Breast epithelium (tissue), 4 donors: Measurements from ENCODE around the gene CBFA2T3. TPM values are rescaled to one million over a fixed set of nuclear protein-coding genes. Genes with fewer than 3 reads are reported as not detected.

Experiments used
- DNase-seq, 2 donors: peaks; one replicate each; pipeline ENCODE4 v3.0.0-alpha.2; 2019; ENCODE audit warnings: low spot score in 2 of 2
- H3K27ac ChIP-seq, 2 donors: fragments of 200-600 bp; sonication (generic) in 1 of 2; one replicate each; pipeline ENCODE4 v1.5.1; 2016 to 2019; ENCODE audit warnings: mild to moderate bottlenecking in 1 of 2
- H3K27me3 ChIP-seq, 2 donors: fragments of 200-600 bp; sonication (generic) in 1 of 2; one replicate each; pipeline versions ENCODE4 v1.5.1 to v1.6.0; 2017 to 2019; ENCODE audit warnings: control low read depth in 1 of 2, mild to moderate bottlenecking in 1 of 2
- H3K36me3 ChIP-seq: fragments of 200-600 bp; one replicate; pipeline ENCODE4 v1.5.1; 2019
- H3K4me1 ChIP-seq, 2 donors: fragments of 200-600 bp; sonication (generic); one replicate each; pipeline ENCODE4 v1.5.1; 2016 to 2019; ENCODE audit warnings: control low read depth in 1 of 2
- H3K4me3 ChIP-seq, 3 donors: fragments of 200-600 bp; sonication (generic); 1 replicate in 2 of 3; 2 replicates in 1 of 3; pipeline ENCODE4 v1.5.1; 2016 to 2019; ENCODE audit warnings: mild to moderate bottlenecking in 3 of 3, moderate library complexity in 2 of 3
- H3K9me3 ChIP-seq, 2 donors: fragments of 200-600 bp; sonication (generic) in 1 of 2; one replicate each; pipeline ENCODE4 v1.5.1; 2016 to 2019; ENCODE audit warnings: control low read depth in 1 of 2
- POLR2A ChIP-seq: fragments of 450-650 bp; IDR thresholded peaks from one replicate; pipeline ENCODE4 v1.6.1; 2016; ENCODE audit warnings: antibody characterized with exemption, mild to moderate bottlenecking, moderate library complexity
- POLR2AphosphoS5 ChIP-seq, 3 donors: sonication (generic); formaldehyde crosslinking; IDR thresholded peaks; one replicate each; pipeline ENCODE4 v1.6.1; 2017; ENCODE audit warnings: antibody characterized with exemption in 3 of 3
- intact Hi-C: fragments of 100-400 bp; cut with DNase I; formaldehyde crosslinking; loops from one replicate; pipeline ENCODE4 v1.15.1; 2023; ENCODE audit warnings: low total_unique reads
- total RNA-seq, 3 donors: library from RNA; depleted of rRNA; stranded (reverse); fragments of >200 nt; gene quantifications; one replicate each; pipeline ENCODE4 v1.1.0, GENCODE V29; 2016
- TF ChIP-seq, protein P1 (sequence below), 3 donors: fragments of 450-650 bp; IDR thresholded peaks; one replicate each; pipeline ENCODE4 v1.5.1; 2016 to 2017; ENCODE audit warnings: antibody characterized with exemption in 3 of 3, mild to moderate bottlenecking in 3 of 3, moderate library complexity in 3 of 3

CBFA2T3 gene
- total RNA-seq, 3 donors from 2014 or later = 0.64 to 2.3 (median 0.88) TPM

DNA sequence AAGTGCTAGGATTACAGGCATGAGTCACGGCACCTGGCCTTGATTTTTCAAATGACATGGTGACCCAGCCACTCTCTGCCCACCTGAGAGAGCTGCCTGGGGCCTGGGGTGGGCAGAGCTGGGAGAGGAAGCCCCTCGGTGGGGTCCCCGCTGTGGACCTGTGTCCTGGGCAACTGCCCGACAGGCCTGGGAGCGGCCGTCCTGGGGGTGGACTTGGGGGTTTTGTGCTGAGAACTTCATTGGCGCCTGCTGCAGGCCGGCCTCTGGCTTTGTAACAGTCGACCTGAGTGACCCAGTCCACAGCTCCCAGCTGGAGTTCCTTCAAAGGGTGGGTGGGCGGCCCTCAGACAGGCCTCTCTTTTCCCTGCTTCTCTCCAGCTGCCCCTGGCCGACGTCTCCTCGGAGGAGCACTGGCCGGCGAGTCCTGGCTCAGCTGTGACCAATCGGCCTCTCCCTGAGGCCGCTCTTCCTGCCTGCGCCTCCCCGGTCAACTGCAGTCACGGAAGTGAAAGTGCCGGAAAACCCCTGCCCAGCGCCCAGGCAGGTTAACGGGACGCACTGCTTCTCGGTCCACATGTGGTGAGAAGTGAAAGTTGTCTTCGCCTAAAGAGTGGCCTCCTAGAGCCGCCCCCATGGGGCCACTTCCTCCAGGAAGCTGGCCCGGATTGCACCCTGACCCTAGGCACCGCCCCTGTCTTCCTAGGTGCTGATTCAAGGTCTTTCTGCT lies 5.5 kb downstream of the CBFA2T3 start:
- no peak overlapping the region for H3K27ac ChIP-seq
- no peaks in the 10 kb centered on the region for H3K36me3 ChIP-seq
- DNase-seq = no peak
- peaks cover 0 to 93% of the 10 kb centered on the region in 2 donors for H3K27me3 ChIP-seq
- no peaks in the 10 kb centered on the region for H3K4me1 ChIP-seq
- H3K9me3 ChIP-seq = no peaks in the 10 kb centered on the region
- H3K4me3 ChIP-seq = peak overlapping the region in 1 of 3 donors; percentile 15
- intact Hi-C loops = no loop called here
- TF ChIP-seq, protein P1, sequence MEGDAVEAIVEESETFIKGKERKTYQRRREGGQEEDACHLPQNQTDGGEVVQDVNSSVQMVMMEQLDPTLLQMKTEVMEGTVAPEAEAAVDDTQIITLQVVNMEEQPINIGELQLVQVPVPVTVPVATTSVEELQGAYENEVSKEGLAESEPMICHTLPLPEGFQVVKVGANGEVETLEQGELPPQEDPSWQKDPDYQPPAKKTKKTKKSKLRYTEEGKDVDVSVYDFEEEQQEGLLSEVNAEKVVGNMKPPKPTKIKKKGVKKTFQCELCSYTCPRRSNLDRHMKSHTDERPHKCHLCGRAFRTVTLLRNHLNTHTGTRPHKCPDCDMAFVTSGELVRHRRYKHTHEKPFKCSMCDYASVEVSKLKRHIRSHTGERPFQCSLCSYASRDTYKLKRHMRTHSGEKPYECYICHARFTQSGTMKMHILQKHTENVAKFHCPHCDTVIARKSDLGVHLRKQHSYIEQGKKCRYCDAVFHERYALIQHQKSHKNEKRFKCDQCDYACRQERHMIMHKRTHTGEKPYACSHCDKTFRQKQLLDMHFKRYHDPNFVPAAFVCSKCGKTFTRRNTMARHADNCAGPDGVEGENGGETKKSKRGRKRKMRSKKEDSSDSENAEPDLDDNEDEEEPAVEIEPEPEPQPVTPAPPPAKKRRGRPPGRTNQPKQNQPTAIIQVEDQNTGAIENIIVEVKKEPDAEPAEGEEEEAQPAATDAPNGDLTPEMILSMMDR (IDR thresholded peaks at IDR 0.05) = no peak
- no peak for TF ChIP-seq POLR2AphosphoS5 (IDR thresholded peaks at IDR 0.05)
- no peak for TF ChIP-seq POLR2A

DNA sequence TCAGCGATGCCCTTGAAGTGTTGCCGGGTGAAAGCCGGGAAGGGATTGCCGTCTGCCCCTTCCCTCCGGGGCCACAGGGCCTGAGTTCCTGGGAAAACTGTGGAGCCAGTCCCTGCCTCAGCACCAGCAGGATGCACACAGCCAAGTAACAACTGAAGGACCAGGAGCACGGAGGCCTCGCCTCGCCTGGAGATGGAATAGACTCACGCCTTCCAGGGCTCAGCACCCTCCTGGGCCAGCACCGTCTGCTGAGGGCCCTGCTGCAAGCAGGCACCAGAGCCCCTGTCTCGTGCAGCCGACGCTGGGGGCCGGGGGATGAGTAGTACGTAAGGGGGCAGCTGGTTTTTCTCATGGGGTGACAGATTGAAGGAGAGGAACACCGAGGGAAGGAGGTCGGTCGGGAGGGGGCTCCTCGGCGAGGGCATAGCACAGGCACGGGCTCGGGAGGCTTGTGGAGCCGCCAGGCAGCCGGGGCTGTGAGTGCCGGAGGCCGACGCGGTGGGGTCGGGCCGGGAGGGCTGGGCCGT lies 6.4 kb downstream of the CBFA2T3 start:
- H3K9me3 ChIP-seq = no peaks in the 10 kb centered on the region
- no peaks in the 10 kb centered on the region for H3K36me3 ChIP-seq
- DNase-seq = no peak
- TF ChIP-seq POLR2A = no peak
- TF ChIP-seq, protein P1 (IDR thresholded peaks at IDR 0.05) = no peak
- no peak for TF ChIP-seq POLR2AphosphoS5 (IDR thresholded peaks at IDR 0.05)
- H3K4me1 ChIP-seq = no peaks in the 10 kb centered on the region
- intact Hi-C loops = no loop called here
- peaks cover 0 to 91% of the 10 kb centered on the region in 2 donors for H3K27me3 ChIP-seq
- H3K27ac ChIP-seq = no peak overlapping the region
- H3K4me3 ChIP-seq = no peak overlapping the region

DNA sequence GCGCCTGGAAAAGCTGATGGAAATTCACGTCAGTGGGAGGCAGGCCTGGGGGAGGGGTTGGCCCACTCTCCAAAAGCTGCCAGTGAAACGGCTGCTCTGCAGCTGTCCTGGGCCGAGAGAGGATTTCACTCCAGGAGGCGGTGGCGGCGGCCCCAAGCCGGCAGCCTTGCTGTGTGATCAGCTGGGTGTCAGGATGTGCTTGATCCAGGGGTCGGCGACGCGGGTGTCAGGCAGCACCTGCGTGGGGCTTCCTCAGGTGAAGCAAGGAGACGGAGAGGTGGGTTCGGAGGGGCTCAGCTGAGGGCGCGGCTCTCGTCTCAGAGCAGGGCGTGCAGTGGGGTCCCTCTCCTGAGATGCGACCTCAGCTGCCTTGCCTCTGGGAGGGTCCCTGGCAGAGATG lies 7.0 kb downstream of the CBFA2T3 start:
- intact Hi-C loops = no loop called here
- Histone ChIP-seq H3K9me3 (no peaks in the 10 kb centered on the region), H3K27me3 (peaks cover 0 to 87% of the 10 kb centered on the region in 2 donors), H3K4me1 (no peaks in the 10 kb centered on the region), H3K4me3 (no peak overlapping the region), H3K27ac (no peak overlapping the region), H3K36me3 (no peaks in the 10 kb centered on the region)
- DNase-seq = no peak
- TF ChIP-seq, protein P1 (IDR thresholded peaks at IDR 0.05) = no peak
- TF ChIP-seq POLR2AphosphoS5 (IDR thresholded peaks at IDR 0.05) (no peak), POLR2A (no peak)

DNA sequence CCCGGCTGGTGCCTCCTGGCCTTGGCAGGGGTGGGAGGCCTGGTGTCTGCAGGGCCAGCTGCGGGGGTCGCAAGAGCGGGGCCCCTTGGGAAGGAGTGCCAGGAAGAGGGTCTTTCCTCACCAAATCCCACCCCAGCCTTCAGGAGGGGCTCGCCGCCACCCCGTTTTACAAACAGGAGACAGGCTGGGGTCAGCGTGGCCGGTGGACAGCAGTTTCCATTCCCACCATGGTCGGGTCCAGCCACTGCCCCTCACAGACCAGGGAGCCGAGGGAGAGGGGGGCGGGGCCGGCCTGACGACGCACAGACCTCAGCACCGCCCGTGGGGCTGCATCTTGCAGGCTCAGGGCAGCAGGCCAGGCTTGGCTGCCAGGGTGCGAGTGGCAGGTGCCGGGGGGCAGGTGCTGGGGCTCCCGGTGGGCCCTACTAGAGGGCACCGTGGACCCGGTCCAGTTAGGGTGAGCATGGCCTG lies 7.6 kb downstream of the CBFA2T3 start:
- no peak for DNase-seq
- H3K27me3 ChIP-seq = peaks cover 0 to 81% of the 10 kb centered on the region in 2 donors

DNA sequence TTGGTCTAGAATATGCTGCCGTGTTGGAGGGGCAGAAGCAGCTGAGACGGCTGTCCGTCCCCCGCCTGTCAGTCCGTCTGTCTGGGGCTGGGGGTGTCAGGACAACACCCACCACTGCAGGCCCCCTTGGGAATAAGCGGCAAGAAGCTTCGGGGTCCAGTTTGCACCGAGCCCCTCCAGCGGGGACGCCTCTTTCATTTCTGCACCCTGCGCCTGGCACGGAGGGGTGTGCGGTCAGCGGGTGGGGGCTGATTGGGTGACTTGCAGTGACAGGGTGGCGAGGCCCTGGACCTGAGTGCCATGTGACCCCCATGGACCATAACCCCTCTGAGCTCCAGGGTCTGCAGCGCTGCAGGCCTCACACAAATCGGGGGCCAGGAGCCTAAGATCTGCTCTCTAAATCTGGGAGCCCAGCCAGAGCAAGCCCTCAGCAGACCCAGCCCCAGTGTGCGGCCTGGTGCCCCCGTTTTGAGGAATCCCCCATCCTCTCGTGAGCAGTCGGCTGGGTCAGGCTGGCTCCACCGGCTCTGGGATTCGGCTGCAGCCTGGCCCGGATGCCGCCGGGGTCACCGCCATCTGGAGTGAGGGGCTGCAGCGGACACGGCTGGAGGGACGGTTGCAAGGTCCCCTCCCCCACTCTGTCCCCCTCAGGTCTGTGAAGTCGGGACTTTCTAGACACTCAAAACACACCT lies 8.3 kb downstream of the CBFA2T3 start:
- H3K4me3 ChIP-seq = no peak overlapping the region
- no peaks in the 10 kb centered on the region for H3K36me3 ChIP-seq
- H3K9me3 ChIP-seq = no peaks in the 10 kb centered on the region
- DNase-seq = no peak
- no peaks in the 10 kb centered on the region for H3K4me1 ChIP-seq
- TF ChIP-seq POLR2AphosphoS5 (IDR thresholded peaks at IDR 0.05) (no peak), POLR2A (no peak)
- TF ChIP-seq, protein P1 (IDR thresholded peaks at IDR 0.05) = no peak
- intact Hi-C loops = no loop called here
- no peak overlapping the region for H3K27ac ChIP-seq
- H3K27me3 ChIP-seq = peaks cover 0 to 74% of the 10 kb centered on the region in 2 donors

More for the DNA sequence above, 7.6 kb downstream of the CBFA2T3 start:
- Histone ChIP-seq H3K4me3 (no peak overlapping the region), H3K27ac (no peak overlapping the region), H3K36me3 (no peaks in the 10 kb centered on the region), H3K4me1 (no peaks in the 10 kb centered on the region), H3K9me3 (no peaks in the 10 kb centered on the region)
- TF ChIP-seq POLR2AphosphoS5 (IDR thresholded peaks at IDR 0.05) = no peak
- intact Hi-C loops = no loop called here
